HUES64 (cell line): ENCODE results near the gene STAU1.
"Not testable (repeated sequence)": the region's sequence is repeated elsewhere in the genome, so short reads cannot be mapped to it uniquely, and the experiment has no call there.

Experiments
- H3K27ac ChIP-seq: 2 replicates; pipeline ENCODE4 v1.7.0; 2013; ENCODE audit warnings: low read depth, low read length, inconsistent platforms
- H3K27me3 ChIP-seq: 2 replicates; pipeline ENCODE4 v1.6.1; 2013; ENCODE audit warnings: mild to moderate bottlenecking, low read length; ENCODE audit not compliant: insufficient read depth
- H3K36me3 ChIP-seq: 2 replicates; pipeline ENCODE4 v1.6.1; 2013; ENCODE audit warnings: mild to moderate bottlenecking, low read length; ENCODE audit not compliant: insufficient read depth
- H3K4me1 ChIP-seq: 2 replicates; pipeline ENCODE4 v1.6.1; 2013; ENCODE audit warnings: mild to moderate bottlenecking, low read length, moderate library complexity; ENCODE audit not compliant: insufficient read depth
- H3K4me3 ChIP-seq: 2 replicates; pipeline ENCODE4 v1.5.1; 2013; ENCODE audit warnings: mild to moderate bottlenecking, low read length, moderate library complexity
- H3K9ac ChIP-seq: 2 replicates; pipeline ENCODE4 v1.6.1; 2013; ENCODE audit warnings: mild to moderate bottlenecking, low read depth, low read length
- H3K9me3 ChIP-seq: 2 replicates; pipeline ENCODE4 v1.6.1; 2013; ENCODE audit warnings: low read depth, low read length; ENCODE audit not compliant: insufficient read depth
- WGBS: fragments of 150-250, 120-280 bp; methylation state at CpG from one replicate; pipeline ENCODE4 v1.1.7; 2013; ENCODE audit warnings: missing lambda C conversion rate; 5-methylcytosine and 5-hydroxymethylcytosine counted together

The STAU1 gene

DNA sequence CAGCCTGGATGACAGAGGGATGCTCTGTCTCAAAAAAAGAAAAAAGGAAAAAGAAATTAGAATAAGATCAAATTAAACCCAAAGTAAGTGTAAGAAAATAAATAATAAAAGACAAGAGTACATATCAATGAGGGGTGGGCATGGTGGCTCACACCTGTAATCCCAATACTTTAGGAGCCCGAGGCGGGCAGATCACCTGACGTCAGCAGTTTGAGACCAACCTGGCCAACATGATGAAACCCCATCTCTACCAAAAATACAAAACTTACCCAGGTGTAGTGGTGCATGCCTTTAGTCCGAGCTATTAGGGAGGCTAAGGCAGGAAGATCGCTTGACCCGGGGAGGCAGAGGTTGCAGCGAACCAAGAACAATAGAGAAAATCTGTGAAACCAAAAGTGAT lies 14.9 kb upstream of the STAU1 start:
- WGBS, result 92% methylated on average over 7 of the region's 7 CpGs

GRCh38 chr20:49199729-49200293 lies 11.7 kb upstream of the STAU1 start:
- 96% methylated on average over 4 of the region's 4 CpGs for WGBS
- H3K9me3 ChIP-seq, result no peaks in the 10 kb centered on the region
- H3K27me3 ChIP-seq, result no peaks in the 10 kb centered on the region
- H3K4me1 ChIP-seq, result no peaks in the 10 kb centered on the region
- H3K36me3 ChIP-seq, result no peaks in the 10 kb centered on the region
- H3K27ac ChIP-seq, result no peak overlapping the region
- no peak overlapping the region for H3K9ac ChIP-seq
- H3K4me3 ChIP-seq, result no peak overlapping the region

More for the DNA sequence above, 14.9 kb upstream of the STAU1 start:
- Histone ChIP-seq H3K27ac (no peak overlapping the region), H3K27me3 (no peaks in the 10 kb centered on the region), H3K4me3 (no peak overlapping the region), H3K9ac (no peak overlapping the region), H3K9me3 (no peaks in the 10 kb centered on the region), H3K36me3 (no peaks in the 10 kb centered on the region), H3K4me1 (no peaks in the 10 kb centered on the region)

DNA sequence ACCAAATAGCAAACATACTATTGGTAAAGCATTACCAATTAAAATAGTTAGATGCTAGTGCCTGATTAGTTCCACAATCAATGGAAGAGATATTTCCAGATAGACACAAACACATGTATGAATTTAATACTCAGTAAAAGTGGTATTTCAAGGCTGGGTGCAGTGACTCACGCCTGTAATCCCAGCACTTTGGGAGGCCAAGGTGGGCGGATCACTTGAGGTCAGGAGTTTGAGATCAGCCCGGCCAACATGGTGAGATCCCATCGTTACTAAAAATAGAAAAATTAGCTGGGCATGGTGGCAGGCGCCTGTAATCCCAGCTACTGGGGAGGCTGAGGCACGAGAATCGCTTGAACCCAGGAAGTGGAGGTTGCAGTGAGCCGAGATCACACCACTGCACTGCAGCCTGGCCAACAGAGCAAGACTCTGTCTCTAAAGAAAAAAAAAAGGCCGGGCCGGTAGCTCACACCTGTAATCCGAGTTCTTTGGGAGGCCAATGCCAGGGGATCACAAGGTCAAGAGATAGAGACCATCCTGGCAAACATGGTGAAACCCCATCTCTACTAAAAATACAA lies 4.9 kb upstream of the STAU1 start:
- not testable (repeated sequence) for H3K4me3 ChIP-seq, H3K9ac ChIP-seq, H3K4me1 ChIP-seq, H3K27ac ChIP-seq, H3K36me3 ChIP-seq, H3K9me3 ChIP-seq, H3K27me3 ChIP-seq
- WGBS, result 83% methylated on average over 11 of the region's 11 CpGs

DNA sequence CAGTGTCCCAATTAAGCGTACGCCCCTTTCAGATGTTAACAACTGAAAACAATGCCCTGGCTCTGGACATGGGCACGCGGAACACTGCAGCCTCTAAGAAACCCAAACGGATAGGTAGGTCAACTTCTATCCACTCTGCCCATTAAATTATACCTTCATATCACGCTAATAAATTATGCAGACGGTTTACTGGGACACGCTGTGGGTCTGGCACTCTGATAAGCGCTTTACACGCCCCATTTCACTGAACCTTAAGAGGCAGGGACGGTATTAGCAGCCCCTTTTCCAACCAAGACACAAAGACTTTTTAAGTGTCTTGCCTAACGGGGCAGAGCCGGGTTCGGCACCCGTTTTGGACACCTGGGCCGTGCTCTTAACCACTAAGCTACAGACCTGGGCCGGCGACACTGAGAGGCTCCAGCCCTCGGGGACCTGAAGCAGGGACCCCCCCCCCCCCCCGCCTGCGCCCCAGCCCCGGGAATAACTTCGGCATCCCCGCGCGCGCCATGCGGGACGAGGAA lies 744 bp downstream of the STAU1 start:
- H3K27ac ChIP-seq, result peak overlapping the region; percentile 81; the same call in 1 of the 2 replicates
- H3K9ac ChIP-seq, result peak overlapping the region; percentile 91
- H3K9me3 ChIP-seq, result no peaks in the 10 kb centered on the region
- H3K4me3 ChIP-seq, result peak overlapping the region; percentile 85
- H3K4me1 ChIP-seq, result peaks cover 6% of the 10 kb centered on the region
- 0 out of 2 replicates have a peak, but pooled peaks cover 6% of the 10 kb centered on the region for H3K36me3 ChIP-seq
- under 1% methylated on average over 28 of the region's 29 CpGs for WGBS
- no peaks in the 10 kb centered on the region for H3K27me3 ChIP-seq

- H3K27ac ChIP-seq, result no peak overlapping the region; the same call in 1 of the 2 replicates
- 0 out of 2 replicates have a peak, but pooled peaks cover 6% of the 10 kb centered on the region for H3K36me3 ChIP-seq
- H3K9ac ChIP-seq, result peak overlapping the region; percentile 91; the same call in 1 of the 2 replicates
- WGBS, result 13% methylated on average over 19 of the region's 19 CpGs
- H3K4me3 ChIP-seq, result peak overlapping the region; percentile 85
- H3K4me1 ChIP-seq, result peaks cover 6% of the 10 kb centered on the region
- no peaks in the 10 kb centered on the region for H3K27me3 ChIP-seq
- no peaks in the 10 kb centered on the region for H3K9me3 ChIP-seq
Measured at GRCh38 chr20:49186535-49187329, 1.4 kb downstream of the STAU1 start.

DNA sequence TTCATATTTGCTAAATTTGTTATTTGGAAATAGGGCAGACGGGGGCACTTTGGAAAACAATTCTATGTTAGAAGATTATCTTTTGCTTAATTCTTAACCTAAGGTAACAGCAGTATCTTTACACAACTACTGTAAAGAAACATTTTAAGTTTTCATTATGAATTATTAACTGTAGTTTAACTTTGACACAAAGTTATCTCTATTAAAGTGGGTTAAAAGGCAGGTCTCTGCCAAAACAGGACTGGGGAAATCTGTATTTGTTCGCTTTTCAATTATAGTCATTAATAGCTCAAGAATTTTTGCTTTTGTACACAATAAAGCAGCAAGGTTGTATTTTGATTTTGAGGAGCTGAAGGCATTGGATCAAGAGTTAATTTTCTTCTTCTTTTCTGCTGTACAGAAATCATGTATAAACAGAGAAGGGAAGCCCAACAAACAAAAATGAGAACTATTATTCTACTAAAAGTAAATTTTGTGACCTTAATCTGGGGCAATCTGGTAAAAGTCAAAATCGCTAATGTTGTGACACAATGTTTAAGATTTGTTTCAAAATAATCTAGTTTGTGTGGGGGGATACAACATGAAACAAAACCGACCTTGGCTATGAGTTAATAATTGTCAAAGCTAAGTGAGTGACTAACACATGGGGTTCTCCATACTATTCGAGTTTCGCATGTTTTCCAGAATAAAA lies 2.9 kb downstream of the STAU1 start:
- WGBS, result 92% methylated on average over 2 of the region's 6 CpGs
- H3K9ac ChIP-seq, result no peak overlapping the region
- no peak overlapping the region for H3K27ac ChIP-seq

DNA sequence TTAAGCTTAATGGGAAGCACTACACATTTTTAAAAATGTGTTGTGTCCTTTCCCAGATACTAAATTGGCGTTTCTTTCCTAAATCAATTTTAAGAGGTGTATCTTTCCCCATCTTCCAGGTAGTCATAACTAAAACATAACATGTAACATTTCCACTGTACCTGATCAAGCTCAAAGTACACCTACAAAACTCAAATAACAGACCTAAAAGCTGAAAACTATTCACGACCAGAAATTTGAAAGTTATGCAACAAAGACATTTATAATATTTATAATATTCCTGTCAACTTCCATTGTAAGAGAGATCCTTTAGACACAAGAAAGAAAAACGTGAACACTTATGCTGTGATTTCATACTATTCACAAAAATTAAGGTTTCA lies 3.5 kb downstream of the STAU1 start:
- Histone ChIP-seq H3K9me3 (no peaks in the 10 kb centered on the region), H3K4me1 (peaks cover 17% of the 10 kb centered on the region), H3K27me3 (no peaks in the 10 kb centered on the region), H3K4me3 (no peak overlapping the region), H3K36me3 (0 out of 2 replicates have a peak, but pooled peaks cover 6% of the 10 kb centered on the region), H3K9ac (no peak overlapping the region), H3K27ac (no peak overlapping the region)
- 100% methylated on average over 2 of the region's 3 CpGs for WGBS

More for the DNA sequence above, 2.9 kb downstream of the STAU1 start:
- Histone ChIP-seq H3K9me3 (no peaks in the 10 kb centered on the region), H3K36me3 (0 out of 2 replicates have a peak, but pooled peaks cover 6% of the 10 kb centered on the region), H3K27me3 (no peaks in the 10 kb centered on the region), H3K4me1 (peaks cover 13% of the 10 kb centered on the region), H3K4me3 (no peak overlapping the region)

GRCh38 chr20:49184084-49184501 lies 4.0 kb downstream of the STAU1 start:
- H3K4me1 ChIP-seq, result peaks cover 22% of the 10 kb centered on the region
- 89% methylated on average over 5 of the region's 5 CpGs for WGBS
- H3K27ac ChIP-seq, H3K9ac ChIP-seq, H3K4me3 ChIP-seq, H3K27me3 ChIP-seq, H3K9me3 ChIP-seq, H3K36me3 ChIP-seq: not testable (repeated sequence)

DNA sequence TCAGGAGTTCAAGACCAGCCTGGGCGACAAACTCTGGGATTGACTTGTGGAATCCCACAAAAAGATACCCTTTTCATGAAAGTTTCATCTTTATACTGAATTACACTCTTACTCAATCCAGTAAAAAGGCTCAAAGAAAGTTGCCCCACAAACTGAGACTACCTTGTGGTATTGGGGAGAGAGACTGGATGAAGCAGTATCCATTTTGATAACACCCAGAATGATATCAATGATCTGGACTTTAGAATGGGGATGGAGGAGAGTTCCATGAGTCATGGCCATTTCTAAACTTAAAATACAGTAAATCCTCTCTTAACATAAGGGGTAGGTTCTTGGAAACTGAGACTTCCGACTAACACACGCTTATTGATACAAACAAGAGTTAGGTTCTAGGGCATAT lies 4.7 kb downstream of the STAU1 start:
- Histone ChIP-seq H3K9ac (no peak overlapping the region), H3K4me3 (no peak overlapping the region), H3K27me3 (no peaks in the 10 kb centered on the region), H3K4me1 (peaks cover 22% of the 10 kb centered on the region), H3K36me3 (0 out of 2 replicates have a peak, but pooled peaks cover 6% of the 10 kb centered on the region), H3K27ac (no peak overlapping the region), H3K9me3 (no peaks in the 10 kb centered on the region)
- WGBS, result 94% methylated on average over 3 of the region's 3 CpGs

GRCh38 chr20:49181265-49181877 lies 6.8 kb downstream of the STAU1 start:
- peaks cover 19% of the 10 kb centered on the region for H3K4me1 ChIP-seq
- 91% methylated on average over 8 of the region's 8 CpGs for WGBS
- H3K9me3 ChIP-seq, result no peaks in the 10 kb centered on the region
- H3K27ac ChIP-seq, result no peak overlapping the region
- H3K9ac ChIP-seq, result no peak overlapping the region
- no peaks in the 10 kb centered on the region for H3K27me3 ChIP-seq
- peaks cover 15% of the 10 kb centered on the region for H3K36me3 ChIP-seq
- H3K4me3 ChIP-seq, result no peak overlapping the region
